HEK293 (cell line): ENCODE data around the gene EFCAB6.

Experiments used
- CTCF ChIA-PET: fragments of 350-600 bp; formaldehyde crosslinking; extraction: SDS; loops from one replicate; lab custom pipeline; 2021; ENCODE audit warnings: antibody characterized with exemption; lab: Yijun Ruan, JAX
- POLR2A ChIA-PET: fragments of 300-600 bp; formaldehyde crosslinking; extraction: SDS; loops from one replicate; lab custom pipeline; 2020; ENCODE audit warnings: antibody characterized with exemption, inconsistent platforms; lab: Yijun Ruan, JAX
- H3K27ac ChIP-seq: fragments of 200-500 bp; sonication (Bioruptor generic); 2 replicates; pipeline ENCODE4 v1.5.1; 2014; ENCODE audit warnings: low read depth, low read length, control low read depth, inconsistent platforms; ENCODE audit errors: extremely low read depth
- H3K36me3 ChIP-seq, 2 experiments: fragments of 200-500 bp in 1 of 2; sonication (Bioruptor generic) in 1 of 2; 1 replicate in 1 of 2; 2 replicates in 1 of 2; pipeline ENCODE4 v1.5.1; 2014 to 2017; ENCODE audit warnings: inconsistent platforms in 2 of 2, low read length in 2 of 2; ENCODE audit not compliant: control insufficient read depth in 2 of 2, insufficient read depth in 1 of 2
- H3K4me1 ChIP-seq: fragments of 200-500 bp; sonication (Bioruptor generic); 2 replicates; pipeline ENCODE4 v1.5.1; 2014; ENCODE audit warnings: mild to moderate bottlenecking, low read length, inconsistent platforms; ENCODE audit not compliant: control insufficient read depth, insufficient read depth
- H3K4me3 ChIP-seq: 2 replicates; pipeline ENCODE4 v1.5.1; 2011; ENCODE audit warnings: low read depth, mild to moderate bottlenecking, control low read depth, low read length, moderate library complexity
- H3K9me3 ChIP-seq: fragments of 200-500 bp; sonication (Bioruptor generic); 2 replicates; pipeline ENCODE4 v1.5.1; 2014; ENCODE audit warnings: low read depth, low read length, inconsistent platforms; ENCODE audit not compliant: control insufficient read depth, insufficient read depth
- BCL11B ChIP-seq: fragments of 450-650 bp; formaldehyde crosslinking; IDR thresholded peaks from 2 replicates; pipeline ENCODE4 v1.5.1; 2016; ENCODE audit warnings: low read depth, missing biosample characterization, missing genetic modification characterization
- EGR2 ChIP-seq: fragments of 450-650 bp; formaldehyde crosslinking; IDR thresholded peaks from 2 replicates; pipeline ENCODE4 v1.5.1; 2016; ENCODE audit warnings: low read depth, missing biosample characterization, missing genetic modification characterization
- HIC1 ChIP-seq: fragments of 450-650 bp; formaldehyde crosslinking; IDR thresholded peaks from 2 replicates; pipeline ENCODE4 v1.5.1; 2016; ENCODE audit warnings: missing biosample characterization, missing genetic modification characterization
- HOXA7 ChIP-seq: sonication (generic); formaldehyde crosslinking; IDR thresholded peaks from 2 replicates; pipeline ENCODE4 v1.8.1; 2022; ENCODE audit warnings: missing genetic modification reagents, borderline replicate concordance
- HOXC10 ChIP-seq: sonication (generic); formaldehyde crosslinking; IDR thresholded peaks from 2 replicates; pipeline ENCODE4 v1.8.1; 2023; ENCODE audit warnings: mild to moderate bottlenecking, missing genetic modification reagents
- OSR2 ChIP-seq: fragments of 450-650 bp; formaldehyde crosslinking; IDR thresholded peaks from 2 replicates; pipeline ENCODE4 v1.5.1; 2016; ENCODE audit warnings: missing biosample characterization, missing genetic modification characterization
- ZBTB1 ChIP-seq: fragments of 450-650 bp; formaldehyde crosslinking; IDR thresholded peaks from 2 replicates; pipeline ENCODE4 v1.5.1; 2016; ENCODE audit warnings: missing biosample characterization, missing genetic modification characterization
- ZBTB20 ChIP-seq: fragments of 450-650 bp; formaldehyde crosslinking; IDR thresholded peaks from 2 replicates; pipeline ENCODE4 v1.5.1; 2016; ENCODE audit warnings: missing biosample characterization, missing genetic modification characterization
- ZNF169 ChIP-seq: fragments of 450-650 bp; formaldehyde crosslinking; IDR thresholded peaks from 2 replicates; pipeline ENCODE4 v1.5.1; 2016; ENCODE audit warnings: missing biosample characterization, missing genetic modification characterization
- ZNF184 ChIP-seq: fragments of 450-650 bp; IDR thresholded peaks from 2 replicates; pipeline ENCODE4 v1.5.1; 2018; ENCODE audit warnings: missing biosample characterization, mild to moderate bottlenecking, missing genetic modification characterization
- ZNF248 ChIP-seq: fragments of 450-650 bp; formaldehyde crosslinking; IDR thresholded peaks from 2 replicates; pipeline ENCODE4 v1.5.1; 2017; ENCODE audit warnings: missing biosample characterization, missing genetic modification characterization
- ZNF404 ChIP-seq: fragments of 450-650 bp; formaldehyde crosslinking; IDR thresholded peaks from 2 replicates; pipeline ENCODE4 v1.5.1; 2017; ENCODE audit warnings: missing biosample characterization, missing genetic modification characterization
- ZNF433 ChIP-seq: fragments of 450-650 bp; formaldehyde crosslinking; IDR thresholded peaks from 2 replicates; pipeline ENCODE4 v1.5.1; 2016; ENCODE audit warnings: missing biosample characterization, missing genetic modification characterization, low read depth
- ZNF621 ChIP-seq: fragments of 450-650 bp; formaldehyde crosslinking; IDR thresholded peaks from 2 replicates; pipeline ENCODE4 v1.5.1; 2017; ENCODE audit warnings: missing biosample characterization, missing genetic modification characterization
- ZNF747 ChIP-seq: fragments of 450-650 bp; formaldehyde crosslinking; IDR thresholded peaks from 2 replicates; pipeline ENCODE4 v1.5.1; 2016; ENCODE audit warnings: missing biosample characterization, missing genetic modification characterization
- TF ChIP-seq, protein P1 (sequence below): fragments of 450-650 bp; formaldehyde crosslinking; optimal IDR thresholded peaks from 2 replicates; pipeline ENCODE3; 2016; ENCODE audit warnings: missing biosample characterization, mild to moderate bottlenecking, missing genetic modification characterization
- TF ChIP-seq, protein P2 (sequence below): fragments of 450-650 bp; formaldehyde crosslinking; IDR thresholded peaks from 2 replicates; pipeline ENCODE4 v1.5.1; 2017; ENCODE audit warnings: missing biosample characterization, missing genetic modification characterization
- TF ChIP-seq, protein P3 (sequence below): fragments of 450-650 bp; formaldehyde crosslinking; IDR thresholded peaks from 2 replicates; pipeline ENCODE4 v1.5.1; 2016; ENCODE audit warnings: missing biosample characterization, missing genetic modification characterization

The EFCAB6 gene

DNA sequence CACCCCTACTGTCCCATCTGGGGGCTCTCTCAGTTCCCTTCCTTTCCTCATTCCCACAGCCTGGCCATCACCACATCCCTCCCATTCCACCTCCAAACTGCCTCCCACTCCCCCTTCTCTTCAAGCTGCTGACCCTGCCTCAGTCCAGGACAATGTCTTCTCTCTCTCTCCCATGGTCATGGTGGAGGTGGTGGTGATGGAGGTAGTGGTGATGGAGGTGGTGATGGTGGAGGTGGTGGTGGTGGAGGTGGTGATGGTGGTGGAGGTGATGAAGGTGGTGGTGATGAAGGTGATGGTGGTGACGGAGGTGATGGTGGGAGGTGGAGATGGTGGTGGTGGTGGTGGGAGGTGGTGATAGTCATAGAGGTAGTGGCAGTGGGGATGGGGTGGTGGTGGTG, 313.2 kb downstream of the EFCAB6 start (continued):
- TF ChIP-seq, protein P1, sequence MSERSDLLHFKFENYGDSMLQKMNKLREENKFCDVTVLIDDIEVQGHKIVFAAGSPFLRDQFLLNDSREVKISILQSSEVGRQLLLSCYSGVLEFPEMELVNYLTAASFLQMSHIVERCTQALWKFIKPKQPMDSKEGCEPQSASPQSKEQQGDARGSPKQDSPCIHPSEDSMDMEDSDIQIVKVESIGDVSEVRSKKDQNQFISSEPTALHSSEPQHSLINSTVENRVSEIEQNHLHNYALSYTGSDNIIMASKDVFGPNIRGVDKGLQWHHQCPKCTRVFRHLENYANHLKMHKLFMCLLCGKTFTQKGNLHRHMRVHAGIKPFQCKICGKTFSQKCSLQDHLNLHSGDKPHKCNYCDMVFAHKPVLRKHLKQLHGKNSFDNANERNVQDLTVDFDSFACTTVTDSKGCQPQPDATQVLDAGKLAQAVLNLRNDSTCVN (tag by site-specific recombination): no peak
- TF ChIP-seq ZNF747 (tag by site-specific recombination): no peak
- TF ChIP-seq ZNF169 (tag by site-specific recombination): no peak
- TF ChIP-seq EGR2 (tag by site-specific recombination): 0 out of 2 replicates have a peak, but pooled peaks have one; percentile 11
- no peak for TF ChIP-seq OSR2 (tag by site-specific recombination)
- no peak for TF ChIP-seq ZBTB1 (tag by site-specific recombination)
- no peak for TF ChIP-seq HIC1 (tag by site-specific recombination)
- 0 out of 2 replicates have a peak, but pooled peaks have one; percentile 32 for TF ChIP-seq ZNF248 (tag by site-specific recombination)
- TF ChIP-seq ZNF184 (tag by site-specific recombination): no peak
- TF ChIP-seq, protein P2, sequence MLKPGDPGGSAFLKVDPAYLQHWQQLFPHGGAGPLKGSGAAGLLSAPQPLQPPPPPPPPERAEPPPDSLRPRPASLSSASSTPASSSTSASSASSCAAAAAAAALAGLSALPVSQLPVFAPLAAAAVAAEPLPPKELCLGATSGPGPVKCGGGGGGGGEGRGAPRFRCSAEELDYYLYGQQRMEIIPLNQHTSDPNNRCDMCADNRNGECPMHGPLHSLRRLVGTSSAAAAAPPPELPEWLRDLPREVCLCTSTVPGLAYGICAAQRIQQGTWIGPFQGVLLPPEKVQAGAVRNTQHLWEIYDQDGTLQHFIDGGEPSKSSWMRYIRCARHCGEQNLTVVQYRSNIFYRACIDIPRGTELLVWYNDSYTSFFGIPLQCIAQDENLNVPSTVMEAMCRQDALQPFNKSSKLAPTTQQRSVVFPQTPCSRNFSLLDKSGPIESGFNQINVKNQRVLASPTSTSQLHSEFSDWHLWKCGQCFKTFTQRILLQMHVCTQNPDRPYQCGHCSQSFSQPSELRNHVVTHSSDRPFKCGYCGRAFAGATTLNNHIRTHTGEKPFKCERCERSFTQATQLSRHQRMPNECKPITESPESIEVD: no peak
- no peak for TF ChIP-seq ZBTB20 (tag by site-specific recombination)
- no peak for TF ChIP-seq HOXA7 (CRISPR knock-in tag)
- TF ChIP-seq HOXC10 (CRISPR knock-in tag): no peak
- TF ChIP-seq BCL11B: no peak
- no peak for TF ChIP-seq ZNF404 (tag by site-specific recombination)
- peak; percentile 43; the same call in 1 of the 2 replicates for TF ChIP-seq ZNF621 (tag by site-specific recombination)

- Histone ChIP-seq H3K27ac (no peak overlapping the region), H3K4me1 (no peaks in the 10 kb centered on the region), H3K36me3 (no peaks in the 10 kb centered on the region), H3K4me3 (no peak overlapping the region), H3K9me3 (no peaks in the 10 kb centered on the region)
- TF ChIP-seq, protein P3, sequence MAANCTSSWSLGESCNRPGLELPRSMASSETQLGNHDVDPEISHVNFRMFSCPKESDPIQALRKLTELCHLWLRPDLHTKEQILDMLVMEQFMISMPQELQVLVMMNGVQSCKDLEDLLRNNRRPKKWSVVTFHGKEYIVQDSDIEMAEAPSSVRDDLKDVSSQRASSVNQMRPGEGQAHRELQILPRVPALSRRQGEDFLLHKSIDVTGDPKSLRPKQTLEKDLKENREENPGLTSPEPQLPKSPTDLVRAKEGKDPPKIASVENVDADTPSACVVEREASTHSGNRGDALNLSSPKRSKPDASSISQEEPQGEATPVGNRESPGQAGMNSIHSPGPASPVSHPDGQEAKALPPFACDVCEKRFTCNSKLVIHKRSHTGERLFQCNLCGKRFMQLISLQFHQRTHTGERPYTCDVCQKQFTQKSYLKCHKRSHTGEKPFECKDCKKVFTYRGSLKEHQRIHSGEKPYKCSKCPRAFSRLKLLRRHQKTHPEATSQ (tag by site-specific recombination): no peak
- TF ChIP-seq ZNF433: no peak
- CTCF ChIA-PET: no interaction called here
- POLR2A ChIA-PET: no interaction called here
Observed at GRCh38 chr22:43497956-43498855, 313.9 kb downstream of the EFCAB6 start.
